Caco-2 (cell line): ENCODE data around the gene ATP6V1E1. TPM values are rescaled to one million over a fixed set of nuclear protein-coding genes. Genes with fewer than 3 reads are reported as not detected.

Experiments
- BruUV-seq: library from RNA; stranded (reverse); fragments of 400-500 nt; replicated peaks from 2 replicates; lab custom pipeline; 2021; lab: Mats Ljungman, UMichigan
- CTCF ChIA-PET: fragments of 300-600 bp; sonication (Branson Sonifier 250); formaldehyde crosslinking; loops from one replicate; lab custom pipeline; 2022; ENCODE audit warnings: antibody characterized with exemption; lab: Charles Lee
- POLR2A ChIA-PET: fragments of 300-600 bp; sonication (Branson Sonifier 250); formaldehyde crosslinking; loops from one replicate; lab custom pipeline; 2022; ENCODE audit warnings: antibody characterized with exemption; lab: Charles Lee
- DNase-seq, 2 experiments: peaks; one replicate each; pipeline versions ENCODE4 v3.0.0 to v3.0.0-alpha.2; 2020 to 2022
- H3K27me3 ChIP-seq: replicated peaks from 2 replicates; pipeline ENCODE4 v1.6.0; 2011; ENCODE audit warnings: low read length; ENCODE audit not compliant: control insufficient read depth, insufficient read depth
- H3K36me3 ChIP-seq: 2 replicates; pipeline ENCODE4 v1.5.1; 2011; ENCODE audit warnings: low read length; ENCODE audit not compliant: control insufficient read depth, insufficient read depth
- H3K4me1 ChIP-seq: fragments of 250-450 bp; sonication (Bioruptor Pico); 2 replicates; pipeline ENCODE4 v1.5.1; 2020; ENCODE audit warnings: mild to moderate bottlenecking
- H3K4me3 ChIP-seq: 2 replicates; pipeline ENCODE4 v1.5.1; 2011; ENCODE audit warnings: low read depth, mild to moderate bottlenecking, control low read depth, low read length
- H3K9me3 ChIP-seq: fragments of 250-450 bp; sonication (Bioruptor Pico); 2 replicates; pipeline ENCODE4 v1.5.1; 2020; ENCODE audit warnings: mild to moderate bottlenecking, moderate library complexity
- H3K27ac Mint-ChIP-seq: one replicate; pipeline ENCODE4 v1.8.0; 2022; ENCODE audit warnings: mixed read lengths; ENCODE audit not compliant: unreplicated experiment
- H3K27me3 Mint-ChIP-seq: one replicate; pipeline ENCODE4 v1.8.0; 2022; ENCODE audit warnings: mixed read lengths; ENCODE audit not compliant: insufficient read depth, unreplicated experiment
- H3K36me3 Mint-ChIP-seq: one replicate; pipeline ENCODE4 v1.8.0; 2022; ENCODE audit warnings: mild to moderate bottlenecking, mixed read lengths; ENCODE audit not compliant: insufficient read depth, unreplicated experiment
- H3K4me1 Mint-ChIP-seq: one replicate; pipeline ENCODE4 v1.8.0; 2022; ENCODE audit warnings: low read depth, mixed read lengths; ENCODE audit not compliant: unreplicated experiment
- H3K4me3 Mint-ChIP-seq: one replicate; pipeline ENCODE4 v1.8.0; 2022; ENCODE audit warnings: mild to moderate bottlenecking, moderate library complexity, mixed read lengths; ENCODE audit not compliant: unreplicated experiment
- H3K9me3 Mint-ChIP-seq: one replicate; pipeline ENCODE4 v1.8.0; 2022; ENCODE audit warnings: mixed read lengths; ENCODE audit not compliant: unreplicated experiment
- CTCF ChIP-seq, 2 experiments: fragments of 200-600 bp in 1 of 2; IDR thresholded peaks; 1 replicate in 1 of 2; 2 replicates in 1 of 2; pipeline versions ENCODE4 v1.5.1 to v1.8.0; 2011 to 2022; ENCODE audit warnings: antibody characterized with exemption in 1 of 2, control low read depth in 1 of 2, inconsistent platforms in 1 of 2, low read depth in 1 of 2, low read length in 1 of 2, mild to moderate bottlenecking in 1 of 2, moderate library complexity in 1 of 2; ENCODE audit not compliant: insufficient read depth in 1 of 2, severe bottlenecking in 1 of 2, unreplicated experiment in 1 of 2
- intact Hi-C: fragments of 100-400 bp; cut with micrococcal nuclease; formaldehyde crosslinking; loops from one replicate; pipeline ENCODE4 v1.10.0; 2022; ENCODE audit not compliant: unreplicated experiment
- total RNA-seq: library from RNA; stranded (reverse); gene quantifications from 2 replicates; pipeline ENCODE4 v1.2.3, GENCODE V29; 2022

ATP6V1E1 gene
- total RNA-seq, 1 experiment from 2014 or later: 147 TPM

- Mint-ChIP-seq H3K9me3 (no peaks in the 10 kb centered on the region), H3K36me3 (no peaks in the 10 kb centered on the region), H3K27ac (no peak overlapping the region), H3K4me1 (peaks cover 6% of the 10 kb centered on the region), H3K4me3 (no peak overlapping the region), H3K27me3 (no peaks in the 10 kb centered on the region)
- BruUV-seq: no TSS peak
- Histone ChIP-seq H3K4me1 (no peaks in the 10 kb centered on the region; the same call in 1 of the 2 replicates), H3K9me3 (no peaks in the 10 kb centered on the region), H3K4me3 (no peak overlapping the region), H3K27me3 (no peaks in the 10 kb centered on the region), H3K36me3 (no peaks in the 10 kb centered on the region)
- POLR2A ChIA-PET: no interaction called here
- TF ChIP-seq CTCF (IDR thresholded peaks at IDR 0.05; ENCODE audit: insufficient read depth in 1 of 2, low read depth in 1 of 2, low read length in 1 of 2, severe bottlenecking in 1 of 2, unreplicated experiment in 1 of 2): no peak
- intact Hi-C loops: no loop called here
- no peak for DNase-seq
- CTCF ChIA-PET: no interaction called here
Measured at GRCh38 chr22:17583151-17583550, 45.4 kb downstream of the ATP6V1E1 start.

DNA sequence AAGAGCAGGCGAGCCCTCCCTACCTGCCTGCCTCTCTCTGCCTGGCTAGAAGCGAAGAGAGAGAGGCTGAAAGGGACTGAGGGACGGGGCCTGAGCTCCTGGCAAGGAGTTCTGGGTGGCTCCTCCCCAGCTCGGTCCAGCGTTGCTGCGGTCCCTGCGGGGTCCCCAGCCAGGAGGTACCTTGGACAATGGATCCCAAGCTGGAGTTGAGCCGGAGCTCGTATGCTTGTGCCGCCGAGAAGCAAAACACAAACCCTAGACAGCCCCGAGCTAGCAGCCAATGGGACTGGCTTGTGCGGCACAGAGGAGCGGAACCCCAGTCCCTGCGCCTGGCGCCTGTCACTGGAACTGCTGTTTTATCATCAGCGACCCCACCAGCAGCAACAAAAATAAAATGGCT lies 46.9 kb downstream of the ATP6V1E1 start:
- H3K36me3 Mint-ChIP-seq: no peaks in the 10 kb centered on the region
- H3K27ac Mint-ChIP-seq: no peak overlapping the region
- H3K4me1 ChIP-seq: no peaks in the 10 kb centered on the region; the same call in 1 of the 2 replicates
- H3K9me3 Mint-ChIP-seq: no peaks in the 10 kb centered on the region
- no peaks in the 10 kb centered on the region for H3K9me3 ChIP-seq
- no peak overlapping the region for H3K4me3 ChIP-seq
- POLR2A ChIA-PET: no interaction called here
- no TSS peak for BruUV-seq
- no peak overlapping the region for H3K4me3 Mint-ChIP-seq
- intact Hi-C loops: no loop called here
- no peaks in the 10 kb centered on the region for H3K36me3 ChIP-seq
- DNase-seq: no peak
- no peaks in the 10 kb centered on the region for H3K27me3 Mint-ChIP-seq
- CTCF ChIA-PET: no interaction called here
- peaks cover 6% of the 10 kb centered on the region for H3K4me1 Mint-ChIP-seq
- TF ChIP-seq CTCF (IDR thresholded peaks at IDR 0.05; ENCODE audit: insufficient read depth in 1 of 2, low read depth in 1 of 2, low read length in 1 of 2, severe bottlenecking in 1 of 2, unreplicated experiment in 1 of 2): no peak
- no peaks in the 10 kb centered on the region for H3K27me3 ChIP-seq

GRCh38 chr22:17581056-17581455 lies 47.5 kb downstream of the ATP6V1E1 start:
- no peak for TF ChIP-seq CTCF (IDR thresholded peaks at IDR 0.05; ENCODE audit: insufficient read depth in 1 of 2, low read depth in 1 of 2, low read length in 1 of 2, severe bottlenecking in 1 of 2, unreplicated experiment in 1 of 2)
- H3K27me3 Mint-ChIP-seq: no peaks in the 10 kb centered on the region
- DNase-seq: no peak
- no peak overlapping the region for H3K4me3 ChIP-seq
- no peaks in the 10 kb centered on the region for H3K9me3 Mint-ChIP-seq
- no peaks in the 10 kb centered on the region for H3K36me3 Mint-ChIP-seq
- no TSS peak for BruUV-seq
- H3K27ac Mint-ChIP-seq: no peak overlapping the region
- peaks cover 6% of the 10 kb centered on the region for H3K4me1 Mint-ChIP-seq
- POLR2A ChIA-PET: no interaction called here
- no peak overlapping the region for H3K4me3 Mint-ChIP-seq
- CTCF ChIA-PET: interaction anchor here (1.3 kb wide), 1 partner anchor 23 kb away, joined by 6 read pairs; no protein-coding TSS in a partner anchor
- no peaks in the 10 kb centered on the region for H3K36me3 ChIP-seq
- intact Hi-C loops: no loop called here
- no peaks in the 10 kb centered on the region for H3K27me3 ChIP-seq
- H3K9me3 ChIP-seq: no peaks in the 10 kb centered on the region
- no peaks in the 10 kb centered on the region; the same call in 1 of the 2 replicates for H3K4me1 ChIP-seq
